ELF-1 (cell line): Measurements from ENCODE around the gene NPC1L1.

Source experiments
- DNase-seq: peaks from one replicate; pipeline ENCODE4 v3.0.0-alpha.2; 2016; ENCODE audit warnings: low read depth, low spot score

The NPC1L1 gene

DNA sequence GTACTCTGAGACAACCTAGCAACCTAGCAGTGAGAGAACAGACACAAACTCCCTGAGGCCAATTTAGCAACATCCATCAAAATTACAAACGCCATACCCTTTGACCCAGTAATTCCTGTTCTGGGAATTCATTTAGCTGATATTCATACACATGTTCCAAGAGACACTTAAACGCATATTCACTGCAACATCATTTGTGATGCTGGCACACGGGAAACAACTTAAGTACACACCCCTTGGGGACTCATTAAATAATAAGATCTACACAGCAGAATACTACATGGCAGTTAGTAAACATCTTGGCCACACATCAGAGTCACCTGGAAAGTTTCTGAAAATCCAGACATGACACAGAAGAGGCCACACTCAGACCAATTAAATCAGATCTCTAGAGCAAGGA, 68.3 kb downstream of the NPC1L1 start:
- no peak for DNase-seq

GRCh38 chr7:44471850-44472249, 69.3 kb downstream of the NPC1L1 start:
- no peak for DNase-seq

DNA sequence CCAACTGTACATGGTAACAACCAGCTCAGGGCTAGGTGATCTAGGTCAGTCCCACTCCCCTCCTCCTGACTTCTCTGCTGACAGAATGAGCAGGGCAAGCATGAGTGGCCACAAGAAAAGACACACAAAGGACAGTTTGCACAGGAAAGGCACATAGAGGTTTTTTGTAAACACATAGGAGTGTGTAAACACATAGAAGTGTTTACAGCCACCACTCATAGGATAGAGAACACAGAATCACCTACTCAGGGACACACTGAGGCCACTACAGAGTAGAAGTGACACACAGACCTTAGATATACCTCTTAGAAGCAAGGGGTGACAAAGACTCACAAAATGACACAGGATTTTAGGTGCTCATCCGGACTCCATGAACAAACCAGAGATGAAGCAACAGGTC, 69.7 kb downstream of the NPC1L1 start:
- no peak for DNase-seq

GRCh38 chr7:44470628-44471245, 70.4 kb downstream of the NPC1L1 start:
- DNase-seq = no peak

- no peak for DNase-seq
These were observed 71.0 kb downstream of the NPC1L1 start for GRCh38 chr7:44470135-44470479.

DNA sequence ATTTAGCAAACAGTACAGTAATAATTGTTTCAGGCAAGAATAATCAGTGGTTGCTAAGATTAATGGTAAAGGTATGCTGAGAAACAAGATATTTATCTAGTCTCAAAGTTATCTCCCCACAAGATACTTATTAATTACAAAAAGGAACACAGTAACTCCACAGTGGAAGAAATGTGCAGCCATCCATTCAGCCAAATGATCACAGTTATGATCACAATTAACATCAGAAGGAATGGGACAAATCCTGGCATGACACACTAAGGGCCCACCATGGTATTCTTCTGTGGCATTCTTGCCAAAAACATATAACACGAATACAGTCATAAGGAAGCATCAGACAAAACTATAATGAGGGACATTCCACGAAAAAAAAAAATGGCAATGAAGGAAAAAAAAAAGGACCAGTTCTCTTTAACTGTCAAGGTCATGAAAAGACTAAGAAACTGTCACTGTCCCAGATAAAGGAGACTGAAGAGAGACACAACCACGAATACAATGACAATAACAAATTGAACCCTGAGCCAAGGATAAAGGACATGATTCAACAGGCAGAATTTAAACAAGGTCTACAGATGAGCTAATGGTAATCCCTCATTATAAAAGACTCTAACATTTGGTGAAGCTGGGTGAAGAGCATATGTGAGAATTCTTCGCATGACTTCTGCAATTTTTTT, 71.5 kb downstream of the NPC1L1 start:
- no peak for DNase-seq

DNA sequence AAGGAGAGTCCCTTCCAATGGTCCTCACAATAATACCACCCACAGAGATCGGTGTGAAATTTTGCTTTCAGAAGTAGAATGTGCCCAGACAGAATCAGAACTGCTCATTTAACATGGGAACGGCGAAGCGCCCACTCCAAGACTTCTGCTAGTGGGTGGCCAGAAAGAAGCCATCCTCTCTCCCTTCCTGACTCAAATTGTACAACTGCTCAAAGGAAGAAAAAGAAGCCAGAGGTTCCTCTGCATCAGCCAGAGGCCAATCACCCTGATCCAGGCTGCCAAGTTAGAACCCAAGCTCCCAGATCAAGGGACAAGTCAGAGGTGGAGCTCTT, 73.9 kb downstream of the NPC1L1 start:
- no peak for DNase-seq

GRCh38 chr7:44466300-44467216, 74.6 kb downstream of the NPC1L1 start:
- DNase-seq = no peak

DNA sequence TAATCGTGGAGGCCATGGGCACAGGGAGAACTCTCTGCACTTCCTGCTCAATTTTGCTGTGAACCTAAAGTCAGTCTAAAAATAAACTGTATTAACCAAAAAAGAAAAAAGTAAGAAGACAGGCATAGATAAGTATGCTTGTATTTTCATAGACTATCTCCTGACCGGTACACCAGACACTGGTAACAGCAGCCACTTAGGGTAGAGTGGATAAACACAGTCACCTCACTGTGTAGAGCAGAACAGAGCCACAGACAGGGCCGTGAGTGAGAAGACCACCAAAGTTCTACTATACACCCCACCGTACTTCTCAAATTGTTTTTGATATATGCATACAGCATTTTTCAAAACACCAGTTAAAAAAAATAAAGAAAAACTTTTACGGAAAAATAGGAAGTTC, 75.6 kb downstream of the NPC1L1 start:
- no peak for DNase-seq

DNA sequence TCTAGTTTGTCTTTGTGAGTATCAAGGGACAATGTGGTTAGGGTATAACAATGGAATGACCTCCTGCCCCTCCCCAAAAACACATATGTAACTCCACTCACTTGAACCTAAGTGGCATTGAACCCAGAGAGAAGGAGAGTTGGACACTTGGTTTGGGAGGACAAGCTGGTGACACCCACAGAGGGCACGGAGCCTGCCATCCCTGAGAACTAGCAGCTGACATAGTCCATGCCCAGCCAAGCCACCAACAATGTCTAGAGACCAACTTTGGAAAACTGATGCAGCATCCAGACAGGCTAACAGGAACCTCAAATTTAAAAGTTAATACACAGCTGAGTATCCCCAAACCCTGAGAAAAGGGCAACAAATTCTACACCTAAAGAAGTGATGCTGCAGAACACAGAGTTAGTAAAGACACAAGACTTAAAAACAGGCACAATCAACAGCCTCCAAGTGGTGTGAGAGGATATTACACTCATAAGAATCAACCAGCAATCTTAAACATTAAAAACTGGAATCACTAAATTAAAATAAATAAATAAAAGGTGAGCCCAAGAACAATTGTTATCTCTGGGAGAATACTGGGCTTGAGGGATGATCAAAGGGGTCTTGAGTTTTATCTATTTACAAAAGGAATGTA, 77.8 kb downstream of the NPC1L1 start:
- DNase-seq = no peak
